ENCODE data around the gene CFDP1. TPM values are rescaled to one million over a fixed set of nuclear protein-coding genes. Genes with fewer than 3 reads are reported as not detected.

CFDP1 gene
- total RNA-seq, 1 experiment from 2014 or later, result 64.1 TPM

DNA sequence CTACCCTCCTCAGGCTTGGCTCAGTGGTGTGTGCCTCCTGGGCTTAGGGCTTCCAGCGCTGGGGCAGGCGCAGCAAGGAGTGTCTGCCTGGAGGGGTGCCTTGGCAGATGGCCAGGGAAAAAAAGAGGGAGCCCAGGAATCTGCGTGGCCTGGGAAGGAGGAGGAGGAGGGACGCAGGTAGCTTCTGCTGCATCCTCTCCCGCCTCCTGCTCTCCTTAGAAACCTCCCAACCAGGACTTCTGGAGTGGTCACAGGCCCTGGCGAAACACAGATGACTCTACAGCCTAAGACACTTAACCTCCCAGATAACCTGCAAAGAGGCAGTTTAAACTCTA lies 174.5 kb downstream of the CFDP1 start:
- Mint-ChIP-seq H3K4me3 (ENCODE audit: low read depth, unreplicated experiment) (no peak overlapping the region), H3K36me3 (ENCODE audit: insufficient read depth, unreplicated experiment) (peaks cover 20% of the 10 kb centered on the region), H3K27ac (ENCODE audit: unreplicated experiment) (no peak overlapping the region), H3K27me3 (ENCODE audit: unreplicated experiment) (no peaks in the 10 kb centered on the region), H3K4me1 (ENCODE audit: low read depth, unreplicated experiment) (peaks cover 63% of the 10 kb centered on the region), H3K9me3 (ENCODE audit: low read depth, unreplicated experiment) (no peaks in the 10 kb centered on the region)
- TF ChIP-seq CTCF (IDR thresholded peaks at IDR 0.05; ENCODE audit: unreplicated experiment), result no peak
- intact Hi-C loops (cut with micrococcal nuclease; ENCODE audit: unreplicated experiment), result no loop called here
- no peak for DNase-seq
- no TSS peak for BruUV-seq (replicated peaks)
- CTCF ChIA-PET, result no interaction called here

DNA sequence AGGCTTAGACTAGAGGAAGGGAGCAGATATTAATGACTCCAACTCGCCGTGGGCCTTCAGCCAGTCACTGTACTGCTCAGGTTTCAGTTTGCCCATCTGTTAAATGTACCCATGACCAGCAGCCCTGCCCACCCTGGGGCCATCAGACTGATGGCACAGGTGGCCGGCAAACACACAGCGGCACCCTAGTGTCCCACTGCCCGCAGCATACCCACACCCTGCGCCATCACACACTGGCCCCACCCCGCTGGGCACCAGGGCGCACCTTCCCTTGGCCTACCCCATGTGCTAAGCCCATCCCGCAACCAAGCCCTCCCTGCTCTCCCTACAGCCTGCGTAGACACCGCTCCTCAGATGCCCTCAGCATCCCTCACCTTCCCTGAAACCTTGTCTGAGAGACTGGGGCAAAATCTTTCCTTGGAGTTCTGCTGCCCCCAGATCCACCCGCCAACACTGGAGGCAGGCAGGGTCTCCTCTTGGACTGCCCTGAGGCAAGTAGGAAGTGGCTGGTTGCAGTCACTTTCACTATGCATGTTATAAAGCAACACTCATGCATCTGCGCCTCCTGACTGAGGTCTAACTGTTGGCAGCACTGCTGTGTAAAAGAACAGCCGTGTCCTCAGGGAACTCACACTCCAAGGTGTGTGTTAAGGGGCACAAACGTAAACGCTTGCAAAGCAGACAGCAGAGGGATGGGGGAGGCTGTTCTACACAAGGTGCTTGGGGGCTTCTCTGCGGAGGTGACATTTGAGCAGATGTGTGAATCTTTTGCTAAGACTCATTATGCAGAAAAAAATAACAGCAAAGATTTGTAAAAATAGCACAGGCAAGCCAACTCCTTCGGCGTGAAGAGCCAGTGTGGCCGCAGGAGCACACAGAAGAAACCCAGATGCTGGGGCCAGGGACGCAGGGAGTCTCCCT lies 175.2 kb downstream of the CFDP1 start:
- CTCF ChIA-PET, result no interaction called here
- no peak for TF ChIP-seq CTCF (IDR thresholded peaks at IDR 0.05; ENCODE audit: unreplicated experiment)
- H3K27me3 Mint-ChIP-seq (ENCODE audit: unreplicated experiment), result no peaks in the 10 kb centered on the region
- no peak overlapping the region for H3K4me3 Mint-ChIP-seq (ENCODE audit: low read depth, unreplicated experiment)
- H3K27ac Mint-ChIP-seq (ENCODE audit: unreplicated experiment), result no peak overlapping the region
- no peaks in the 10 kb centered on the region for H3K9me3 Mint-ChIP-seq (ENCODE audit: low read depth, unreplicated experiment)
- H3K36me3 Mint-ChIP-seq (ENCODE audit: insufficient read depth, unreplicated experiment), result peaks cover 25% of the 10 kb centered on the region
- DNase-seq, result no peak
- intact Hi-C loops (cut with micrococcal nuclease; ENCODE audit: unreplicated experiment), result no loop called here
- BruUV-seq (replicated peaks), result no TSS peak
- peaks cover 60% of the 10 kb centered on the region for H3K4me1 Mint-ChIP-seq (ENCODE audit: low read depth, unreplicated experiment)

GRCh38 chr16:75256696-75257343 lies 176.5 kb downstream of the CFDP1 start:
- no TSS peak for BruUV-seq (replicated peaks)
- Mint-ChIP-seq H3K27ac (ENCODE audit: unreplicated experiment) (no peak overlapping the region), H3K4me3 (ENCODE audit: low read depth, unreplicated experiment) (no peak overlapping the region), H3K36me3 (ENCODE audit: insufficient read depth, unreplicated experiment) (peaks cover 24% of the 10 kb centered on the region), H3K9me3 (ENCODE audit: low read depth, unreplicated experiment) (no peaks in the 10 kb centered on the region), H3K4me1 (ENCODE audit: low read depth, unreplicated experiment) (peaks cover 54% of the 10 kb centered on the region), H3K27me3 (ENCODE audit: unreplicated experiment) (no peaks in the 10 kb centered on the region)
- CTCF ChIA-PET, result interaction anchor here (0.6 kb wide), 1 partner anchor 8 kb away, joined by 3 read pairs; no protein-coding TSS in a partner anchor
- intact Hi-C loops (cut with micrococcal nuclease; ENCODE audit: unreplicated experiment), result no loop called here
- TF ChIP-seq CTCF (IDR thresholded peaks at IDR 0.05; ENCODE audit: unreplicated experiment), result no peak
- no peak for DNase-seq

DNA sequence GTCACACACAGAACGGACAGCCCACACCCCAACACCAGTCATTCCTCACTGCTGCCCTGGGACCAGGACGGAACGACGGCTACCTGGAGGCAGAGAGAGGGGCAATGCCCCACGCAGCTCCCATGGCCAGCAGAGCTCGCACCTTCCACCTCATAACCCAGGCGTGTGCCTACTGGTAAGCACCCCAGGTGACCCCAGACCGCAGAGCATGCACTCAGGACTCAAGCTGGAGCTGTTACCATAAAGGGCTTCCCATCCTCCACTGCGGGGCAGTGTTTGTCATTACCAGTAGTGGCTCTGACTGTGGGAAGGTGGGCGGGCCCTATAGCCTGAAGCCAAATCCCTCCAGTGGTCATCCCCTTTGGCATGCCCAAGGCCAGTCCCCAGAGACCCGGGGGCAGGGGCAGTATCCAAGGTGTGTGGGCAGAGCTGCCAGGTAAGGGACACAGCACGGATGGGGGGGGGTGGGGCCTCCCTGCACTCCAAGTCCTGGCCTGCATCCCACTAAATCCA lies 177.2 kb downstream of the CFDP1 start:
- no TSS peak for BruUV-seq (replicated peaks)
- peaks cover 48% of the 10 kb centered on the region for H3K4me1 Mint-ChIP-seq (ENCODE audit: low read depth, unreplicated experiment)
- no peak overlapping the region for H3K27ac Mint-ChIP-seq (ENCODE audit: unreplicated experiment)
- peaks cover 31% of the 10 kb centered on the region for H3K36me3 Mint-ChIP-seq (ENCODE audit: insufficient read depth, unreplicated experiment)
- intact Hi-C loops (cut with micrococcal nuclease; ENCODE audit: unreplicated experiment), result no loop called here
- CTCF ChIA-PET, result no interaction called here
- no peaks in the 10 kb centered on the region for H3K9me3 Mint-ChIP-seq (ENCODE audit: low read depth, unreplicated experiment)
- TF ChIP-seq CTCF (IDR thresholded peaks at IDR 0.05; ENCODE audit: unreplicated experiment), result no peak
- no peak for DNase-seq
- H3K27me3 Mint-ChIP-seq (ENCODE audit: unreplicated experiment), result no peaks in the 10 kb centered on the region
- no peak overlapping the region for H3K4me3 Mint-ChIP-seq (ENCODE audit: low read depth, unreplicated experiment)

Data from Calu3 (cell line).